GM18951 (cell line): Measurements from ENCODE around the gene NUDC.
"Not testable (repeated sequence)": the region's sequence is repeated elsewhere in the genome, so short reads cannot be mapped to it uniquely, and the experiment has no call there.

ENCODE experiments used
- POLR2A ChIP-seq: IDR thresholded peaks from 4 replicates; pipeline ENCODE4 v1.6.1; 2011; ENCODE audit warnings: mild to moderate bottlenecking; ENCODE audit not compliant: insufficient read length, insufficient read depth; ENCODE audit errors: extremely low read depth
- in situ Hi-C: fragments of 300-500 bp; cut with MboI; formaldehyde crosslinking; loops from one replicate; pipeline ENCODE4 v1.12.0; 2022; ENCODE audit warnings: low sequenced_read_pairs, mixed read lengths, inconsistent platforms; ENCODE audit not compliant: unreplicated experiment

NUDC gene

GRCh38 chr1:26921540-26922430, at the start of gene NUDC:
Gene NUDC, plus strand, starts transcription at chr1:26921743. Its CDS starts 106 bp downstream, at chr1:26921849.
- in situ Hi-C loops: no loop called here
- TF ChIP-seq POLR2A: peak; percentile 88

- in situ Hi-C loops: not testable (repeated sequence)
Measured at GRCh38 chr1:26873097-26873496, 48.4 kb upstream of the NUDC start.

GRCh38 chr1:26874896-26875295, 46.6 kb upstream of the NUDC start:
- no peak for TF ChIP-seq POLR2A
- in situ Hi-C loops: no loop called here

- TF ChIP-seq POLR2A: no peak
- in situ Hi-C loops: no loop called here
Measured at GRCh38 chr1:26877326-26877725, 44.2 kb upstream of the NUDC start.

- in situ Hi-C loops: no loop called here
- TF ChIP-seq POLR2A: no peak
Measured at GRCh38 chr1:26879793-26880192, 41.8 kb upstream of the NUDC start.

- in situ Hi-C loops: not testable (repeated sequence)
Measured at GRCh38 chr1:26881611-26882010, 39.9 kb upstream of the NUDC start.

- in situ Hi-C loops: no loop called here
- no peak for TF ChIP-seq POLR2A
Measured at GRCh38 chr1:26882696-26883463, 38.7 kb upstream of the NUDC start.

- no peak for TF ChIP-seq POLR2A
- in situ Hi-C loops: no loop called here
Measured at GRCh38 chr1:26887125-26887524, 34.4 kb upstream of the NUDC start.

GRCh38 chr1:26888231-26888630, 33.3 kb upstream of the NUDC start:
- in situ Hi-C loops: no loop called here
- no peak for TF ChIP-seq POLR2A

GRCh38 chr1:26889551-26890466, 31.7 kb upstream of the NUDC start, which contains the start of gene GPN2:
Gene GPN2, minus strand, starts transcription at chr1:26890283. Its CDS starts 187 bp downstream, at chr1:26890096.
- in situ Hi-C loops: no loop called here
- TF ChIP-seq POLR2A: peak; percentile 86

GRCh38 chr1:26890467-26890796, 31.1 kb upstream of the NUDC start:
- no peak for TF ChIP-seq POLR2A
- in situ Hi-C loops: no loop called here

GRCh38 chr1:26894263-26894662, 27.3 kb upstream of the NUDC start:
- TF ChIP-seq POLR2A: no peak

GRCh38 chr1:26897351-26897750, 24.2 kb upstream of the NUDC start:
- in situ Hi-C loops: no loop called here
- no peak for TF ChIP-seq POLR2A

More at GRCh38 chr1:26894263-26894662, 27.3 kb upstream of the NUDC start:
- in situ Hi-C loops: no loop called here
